ENCODE measurements around the gene RAB31. TPM values are rescaled to one million over a fixed set of nuclear protein-coding genes. Genes with fewer than 3 reads are reported as not detected.

RAB31 gene
- total RNA-seq, 1 experiment from 2014 or later: 26.2 TPM

GRCh38 chr18:9787712-9788111 lies 79.6 kb downstream of the RAB31 start:
- DNase-seq (ENCODE audit: low read depth): peak; percentile 82

- no peak for DNase-seq (ENCODE audit: low read depth)
Observed at GRCh38 chr18:9788140-9788539, 80.0 kb downstream of the RAB31 start.

DNA sequence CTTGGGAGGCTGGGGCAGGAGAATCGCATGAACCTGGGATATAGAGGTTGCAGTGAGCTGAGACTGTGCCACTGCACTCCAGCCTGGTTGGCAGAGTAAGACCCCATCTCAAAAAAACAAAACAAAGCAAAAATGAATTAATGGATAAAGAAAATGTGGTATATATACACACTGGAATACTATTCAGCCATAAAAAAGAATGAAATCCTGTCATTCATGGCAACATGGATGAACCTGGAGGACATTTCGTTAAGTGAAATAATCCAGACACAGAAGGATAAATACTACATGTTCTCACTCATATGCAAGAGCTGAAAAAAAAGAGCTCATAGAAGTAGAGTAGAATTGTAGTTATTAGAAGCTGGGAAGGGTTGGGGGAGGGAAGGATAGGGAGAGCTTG lies 80.8 kb downstream of the RAB31 start:
- DNase-seq (ENCODE audit: low read depth): no peak

GRCh38 chr18:9790261-9790660 lies 82.2 kb downstream of the RAB31 start:
- no peak for DNase-seq (ENCODE audit: low read depth)

DNA sequence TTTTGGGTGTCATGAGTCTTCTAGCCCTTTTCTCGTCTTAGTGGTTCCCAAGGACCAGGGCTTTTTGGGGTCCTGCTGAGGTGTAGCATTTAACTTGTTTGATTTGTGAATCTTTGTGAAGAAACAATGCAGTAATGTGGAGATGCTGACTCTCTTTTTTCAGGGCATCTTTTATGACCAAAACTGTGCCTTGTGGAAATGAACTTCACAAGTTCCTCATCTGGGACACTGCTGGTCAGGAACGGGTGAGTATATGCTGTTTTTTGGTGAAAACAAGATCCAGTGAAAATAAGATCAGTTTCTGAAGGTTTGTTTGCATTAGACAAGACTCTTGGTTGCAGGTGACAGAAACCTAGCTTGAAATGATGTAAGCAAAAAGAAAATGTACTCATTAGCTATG lies 83.9 kb downstream of the RAB31 start:
- no peak for DNase-seq (ENCODE audit: low read depth)

DNA sequence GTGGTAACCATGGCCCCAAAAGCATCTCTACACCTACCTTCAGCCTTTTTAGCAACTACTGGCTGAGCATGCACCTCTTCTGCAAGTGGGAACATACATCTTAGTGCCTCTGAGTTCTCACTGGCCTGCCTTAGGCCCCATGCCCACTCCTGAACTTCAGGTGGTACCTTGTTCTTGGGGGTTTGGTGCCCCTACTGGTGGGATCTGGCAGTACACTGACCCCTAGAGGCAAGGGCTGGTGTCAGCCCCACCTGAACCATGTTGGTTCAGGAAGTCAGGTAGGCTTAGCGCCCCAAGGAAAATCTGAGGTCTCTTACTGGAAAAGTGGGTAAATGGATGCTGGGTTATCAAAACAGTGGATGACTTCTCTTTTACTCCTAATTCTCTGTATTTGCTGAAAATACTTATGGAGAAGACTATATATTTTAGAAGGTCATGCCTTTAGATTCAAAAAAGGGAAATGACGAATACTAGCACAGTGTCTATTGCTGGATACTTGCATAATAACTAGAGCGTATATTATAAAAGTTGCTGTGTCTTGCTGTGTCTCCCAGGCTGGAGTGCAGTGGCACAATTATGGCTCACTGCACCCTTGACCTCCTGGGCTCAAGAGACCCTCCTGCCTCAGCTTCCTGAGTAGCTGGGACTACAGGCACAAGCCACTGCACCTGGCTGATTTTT lies 84.6 kb downstream of the RAB31 start:
- DNase-seq (ENCODE audit: low read depth): no peak

GRCh38 chr18:9796011-9796410 lies 87.9 kb downstream of the RAB31 start:
- DNase-seq (ENCODE audit: low read depth): no peak

- no peak for DNase-seq (ENCODE audit: low read depth)
Observed at GRCh38 chr18:9796935-9797549, 88.9 kb downstream of the RAB31 start.

- DNase-seq (ENCODE audit: low read depth): no peak
Observed at GRCh38 chr18:9802175-9803062, 94.3 kb downstream of the RAB31 start.

DNA sequence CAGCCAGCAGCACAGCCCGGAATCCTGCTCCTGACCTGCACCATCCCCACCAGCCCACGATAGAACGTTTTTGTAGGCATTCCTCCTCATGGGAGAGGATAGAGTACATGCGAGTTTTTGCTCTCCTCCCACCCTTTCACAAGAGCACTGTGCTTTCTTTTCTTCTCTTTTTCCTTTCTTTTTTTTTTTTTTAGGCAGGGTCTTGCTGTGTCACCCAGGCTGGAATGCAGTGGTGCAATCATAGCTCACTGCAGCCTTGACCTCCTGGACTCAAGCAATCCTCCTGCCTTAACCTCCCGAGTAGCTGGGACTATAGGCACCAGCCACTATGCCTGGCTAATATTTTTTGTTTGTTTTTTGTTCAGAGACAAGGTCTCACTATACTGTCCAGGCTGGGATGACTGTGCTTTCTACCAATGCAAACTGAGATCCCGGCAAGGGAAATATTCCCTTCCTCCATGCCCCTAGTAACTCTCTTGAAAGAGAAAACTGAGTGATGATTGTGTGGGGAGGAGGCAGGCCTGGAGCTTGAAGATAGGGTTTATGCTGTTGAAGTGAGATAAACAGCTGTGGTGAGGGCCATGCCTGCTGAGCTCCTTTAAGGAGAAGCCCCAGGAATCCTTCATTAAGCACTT lies 95.1 kb downstream of the RAB31 start:
- DNase-seq (ENCODE audit: low read depth): no peak

GRCh38 chr18:9803698-9804516 lies 95.8 kb downstream of the RAB31 start:
- DNase-seq (ENCODE audit: low read depth): no peak

DNA sequence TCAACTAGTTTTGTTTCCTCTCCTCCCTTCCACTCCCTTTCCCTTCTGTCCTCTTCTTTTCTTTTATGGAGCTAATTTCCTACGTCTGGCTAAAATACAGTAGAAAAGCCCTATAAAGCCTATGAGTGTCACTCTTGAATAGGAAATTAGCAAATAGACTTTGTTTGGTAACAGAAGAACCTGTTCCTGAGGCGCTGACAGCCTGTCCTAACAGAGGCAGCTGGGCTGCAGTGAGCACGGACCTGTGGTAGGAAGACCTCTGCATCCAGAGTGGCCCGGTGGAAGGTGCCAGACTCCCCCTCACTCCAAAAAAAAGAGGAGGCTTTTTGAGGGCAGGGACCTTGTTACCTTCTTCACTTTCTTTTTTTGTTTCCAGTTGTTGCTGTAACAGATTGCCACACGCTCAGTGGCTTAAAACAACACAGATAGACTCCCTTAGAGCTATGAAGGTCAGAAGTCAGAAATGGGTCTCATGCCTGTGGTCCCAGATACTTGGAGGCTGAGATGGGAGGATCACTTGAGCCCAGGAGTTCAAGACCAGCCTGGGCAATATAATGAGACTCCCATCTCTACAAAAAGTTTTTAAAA lies 96.5 kb downstream of the RAB31 start:
- DNase-seq (ENCODE audit: low read depth): no peak

DNA sequence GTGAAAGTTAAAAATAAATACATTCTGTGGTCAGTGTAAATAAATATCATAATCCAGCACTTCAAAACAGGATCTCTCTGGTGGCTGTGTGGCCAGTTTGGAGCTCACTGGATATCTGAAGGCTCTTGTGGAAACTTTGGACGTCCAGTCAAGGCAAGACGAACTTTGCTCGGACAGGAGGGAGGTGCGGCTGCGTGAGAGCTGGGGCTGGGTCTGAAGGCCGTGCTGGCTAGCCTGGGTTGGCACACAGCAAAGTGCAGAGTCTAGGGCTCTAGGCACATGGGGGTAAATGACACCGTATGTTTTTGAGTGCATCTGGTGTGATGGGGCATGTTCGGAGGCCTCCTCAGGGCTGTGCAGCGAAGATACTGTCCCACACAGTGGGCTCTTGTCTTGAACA lies 98.8 kb downstream of the RAB31 start:
- DNase-seq (ENCODE audit: low read depth): no peak

- peak; percentile 75 for DNase-seq (ENCODE audit: low read depth)
Observed at GRCh38 chr18:9808295-9809241, 100.5 kb downstream of the RAB31 start.

DNA sequence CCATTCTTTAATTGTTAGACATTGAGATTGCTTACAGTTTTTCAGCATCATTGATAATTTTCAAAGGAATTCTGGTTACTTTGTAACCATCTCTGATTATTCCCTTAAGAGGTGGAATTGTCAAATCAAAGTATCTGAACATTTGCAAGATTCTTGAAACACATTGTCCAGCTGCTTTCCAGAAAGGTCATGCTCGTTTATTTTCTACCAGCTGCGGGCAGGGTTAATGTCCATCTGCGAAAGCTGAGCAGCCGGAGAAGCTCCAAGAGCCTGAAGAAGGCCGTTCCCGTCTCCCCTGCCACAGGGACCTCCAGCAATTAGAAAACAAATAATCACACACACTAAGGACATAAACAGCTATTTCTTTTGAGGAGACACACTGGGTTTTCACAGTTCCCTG lies 101.6 kb downstream of the RAB31 start:
- no peak for DNase-seq (ENCODE audit: low read depth)

DNA sequence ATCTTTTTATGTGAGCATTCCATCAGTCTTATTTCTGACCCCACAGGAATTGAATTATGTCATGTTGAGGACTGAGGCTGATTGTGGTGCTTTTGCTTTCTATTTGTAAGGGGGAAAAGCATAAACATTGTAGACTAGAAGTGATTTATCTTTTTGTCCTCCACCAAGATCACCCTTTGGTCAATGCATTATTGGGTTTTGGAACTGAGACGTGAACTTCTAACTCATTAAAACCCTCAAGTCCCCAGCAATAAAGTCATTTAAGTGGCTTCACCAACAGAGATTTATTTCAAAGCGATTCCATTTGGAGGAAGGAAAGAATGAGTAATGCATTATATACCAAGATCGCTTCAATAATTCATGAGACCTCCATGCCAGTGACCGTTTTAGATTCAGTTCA lies 102.2 kb downstream of the RAB31 start:
- no peak for DNase-seq (ENCODE audit: low read depth)

DNA sequence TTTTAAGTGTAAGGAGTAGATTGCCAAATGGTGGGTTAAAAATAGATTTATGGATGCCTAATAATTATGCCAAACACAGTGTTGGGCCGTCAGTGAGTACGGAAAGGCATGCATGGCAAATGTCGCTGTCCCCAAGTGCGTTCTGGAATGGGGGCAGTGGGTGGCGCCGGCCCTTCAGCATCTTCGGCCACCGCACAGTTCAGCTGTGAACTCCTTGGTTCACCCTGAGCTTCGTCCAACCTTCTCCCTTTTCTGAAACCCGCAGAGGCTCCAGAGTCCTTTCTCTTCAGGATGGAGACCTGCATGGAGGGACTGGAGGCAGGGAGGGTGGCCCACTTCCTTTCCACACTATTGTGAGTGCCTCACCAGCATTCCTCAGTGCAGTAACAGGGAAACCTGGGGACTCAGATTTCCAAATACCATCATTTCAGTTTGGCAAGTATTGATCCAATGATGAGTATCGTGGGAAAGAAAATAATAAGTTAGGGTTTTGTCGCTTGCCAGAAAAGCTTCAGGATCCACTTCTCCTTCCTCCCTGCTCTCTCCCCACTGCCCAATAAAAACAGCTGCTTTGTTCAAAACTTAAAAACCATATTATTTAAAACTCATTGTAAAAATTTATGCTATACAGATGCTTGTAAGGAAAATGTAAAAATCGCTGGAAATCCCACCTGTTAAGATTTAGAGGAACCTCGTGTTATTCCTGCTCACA lies 103.0 kb downstream of the RAB31 start:
- DNase-seq (ENCODE audit: low read depth): no peak

- no peak for DNase-seq (ENCODE audit: low read depth)
Observed at GRCh38 chr18:9811978-9812377, 103.9 kb downstream of the RAB31 start.

GRCh38 chr18:9814431-9814830 lies 106.3 kb downstream of the RAB31 start:
- peak; percentile 80 for DNase-seq (ENCODE audit: low read depth)
